Activated T-cell treated with anti-CD3 and anti-CD28 coated beads, Interleukin-2, amount 50 U/mL, for 24 hours (primary cell): Measurements from ENCODE around the gene ABHD14A.
"Not testable (repeated sequence)": the region's sequence is repeated elsewhere in the genome, so short reads cannot be mapped to it uniquely, and the experiment has no call there.

Source experiments
- DNase-seq: peaks from one replicate; pipeline ENCODE4 v3.0.0-alpha.2; 2020
- H3K27ac Mint-ChIP-seq: 2 replicates; pipeline ENCODE4 v1.8.0; 2020; ENCODE audit warnings: mild to moderate bottlenecking, mixed read lengths
- H3K27me3 Mint-ChIP-seq: 2 replicates; pipeline ENCODE4 v1.8.0; 2020; ENCODE audit warnings: mixed read lengths
- H3K36me3 Mint-ChIP-seq: 2 replicates; pipeline ENCODE4 v1.8.0; 2020; ENCODE audit warnings: low read depth, mixed read lengths
- H3K4me1 Mint-ChIP-seq: 2 replicates; pipeline ENCODE4 v1.8.0; 2020; ENCODE audit warnings: low read depth, mixed read lengths
- H3K4me3 Mint-ChIP-seq: 2 replicates; pipeline ENCODE4 v1.8.0; 2020; ENCODE audit warnings: mild to moderate bottlenecking, moderate library complexity, mixed read lengths
- H3K9me3 Mint-ChIP-seq: 2 replicates; pipeline ENCODE4 v1.8.0; 2020; ENCODE audit warnings: mixed read lengths

Gene ABHD14A

GRCh38 chr3:51985063-51985462 is 10.2 kb downstream of the ABHD14A start:
- Mint-ChIP-seq H3K4me3 (peak overlapping the region; percentile 57), H3K4me1 (peaks cover 31% of the 10 kb centered on the region), H3K27ac (peak overlapping the region; percentile 95), H3K27me3 (no peaks in the 10 kb centered on the region), H3K36me3 (peaks cover 26% of the 10 kb centered on the region), H3K9me3 (no peaks in the 10 kb centered on the region)
- DNase-seq, result no peak

GRCh38 chr3:51986010-51986947 is 11.4 kb downstream of the ABHD14A start:
- Mint-ChIP-seq H3K36me3 (peaks cover 30% of the 10 kb centered on the region), H3K27me3 (no peaks in the 10 kb centered on the region), H3K9me3 (no peaks in the 10 kb centered on the region), H3K27ac (peak overlapping the region; percentile 79), H3K4me1 (peaks cover 31% of the 10 kb centered on the region), H3K4me3 (no peak overlapping the region)
- DNase-seq, result no peak

- DNase-seq, result no peak
- H3K4me1 Mint-ChIP-seq, result peaks cover 34% of the 10 kb centered on the region
- no peaks in the 10 kb centered on the region for H3K27me3 Mint-ChIP-seq
- H3K4me3 Mint-ChIP-seq, result no peak overlapping the region
- peaks cover 37% of the 10 kb centered on the region for H3K36me3 Mint-ChIP-seq
- no peaks in the 10 kb centered on the region for H3K9me3 Mint-ChIP-seq
- peak overlapping the region; percentile 79 for H3K27ac Mint-ChIP-seq
Measured at GRCh38 chr3:51987568-51987967, 12.7 kb downstream of the ABHD14A start.

GRCh38 chr3:51988286-51989146 is 13.7 kb downstream of the ABHD14A start:
- H3K4me1 Mint-ChIP-seq, result peaks cover 35% of the 10 kb centered on the region
- DNase-seq, result no peak
- H3K4me3 Mint-ChIP-seq, result no peak overlapping the region
- H3K27me3 Mint-ChIP-seq, result no peaks in the 10 kb centered on the region
- H3K36me3 Mint-ChIP-seq, result peaks cover 40% of the 10 kb centered on the region
- H3K9me3 Mint-ChIP-seq, result no peaks in the 10 kb centered on the region
- H3K27ac Mint-ChIP-seq, result peak overlapping the region; percentile 79

- H3K4me3 Mint-ChIP-seq, H3K9me3 Mint-ChIP-seq, DNase-seq, H3K27me3 Mint-ChIP-seq: not testable (repeated sequence)
- H3K36me3 Mint-ChIP-seq, result peaks cover 57% of the 10 kb centered on the region
- H3K4me1 Mint-ChIP-seq, result peaks cover 32% of the 10 kb centered on the region
- H3K27ac Mint-ChIP-seq, result peak overlapping the region; percentile 100
Measured at GRCh38 chr3:51990501-51990971, 15.7 kb downstream of the ABHD14A start.

GRCh38 chr3:51992017-51992682 is 17.3 kb downstream of the ABHD14A start:
- H3K9me3 Mint-ChIP-seq, result no peaks in the 10 kb centered on the region
- H3K4me3 Mint-ChIP-seq, result peak overlapping the region; percentile 100
- peak overlapping the region; percentile 100 for H3K27ac Mint-ChIP-seq
- H3K27me3 Mint-ChIP-seq, result no peaks in the 10 kb centered on the region
- H3K4me1 Mint-ChIP-seq, result peaks cover 34% of the 10 kb centered on the region
- peaks cover 56% of the 10 kb centered on the region for H3K36me3 Mint-ChIP-seq
- no peak for DNase-seq

GRCh38 chr3:51993657-51994056 is 18.8 kb downstream of the ABHD14A start:
- not testable (repeated sequence) for DNase-seq, H3K9me3 Mint-ChIP-seq, H3K27me3 Mint-ChIP-seq
- peaks cover 55% of the 10 kb centered on the region for H3K36me3 Mint-ChIP-seq
- peak overlapping the region; percentile 100 for H3K4me3 Mint-ChIP-seq
- H3K4me1 Mint-ChIP-seq, result peaks cover 34% of the 10 kb centered on the region
- peak overlapping the region; percentile 100 for H3K27ac Mint-ChIP-seq

- Mint-ChIP-seq H3K27me3 (no peaks in the 10 kb centered on the region), H3K36me3 (peaks cover 52% of the 10 kb centered on the region), H3K27ac (peak overlapping the region; percentile 100), H3K4me1 (peaks cover 34% of the 10 kb centered on the region), H3K9me3 (no peaks in the 10 kb centered on the region), H3K4me3 (peak overlapping the region; percentile 100)
- DNase-seq, result no peak
Measured at GRCh38 chr3:51994530-51994929, 19.7 kb downstream of the ABHD14A start.

GRCh38 chr3:51995346-51996163 is 20.7 kb downstream of the ABHD14A start, which contains the start of gene RPL29:
Gene RPL29, minus strand, starts transcription at chr3:51995895. Its CDS starts 434 bp downstream, at chr3:51995461.
- peak; percentile 93 for DNase-seq
- Mint-ChIP-seq H3K9me3 (no peaks in the 10 kb centered on the region), H3K4me3 (peak within 1 kb of the TSS; percentile 100), H3K36me3 (peaks cover 52% of the 10 kb centered on the region), H3K27ac (peak within 1 kb of the TSS; percentile 100), H3K4me1 (peaks cover 34% of the 10 kb centered on the region), H3K27me3 (no peaks in the 10 kb centered on the region)

GRCh38 chr3:51997172-51997571 is 22.3 kb downstream of the ABHD14A start:
- DNase-seq, result no peak
- no peaks in the 10 kb centered on the region for H3K9me3 Mint-ChIP-seq
- H3K27ac Mint-ChIP-seq, result no peak overlapping the region
- peaks cover 31% of the 10 kb centered on the region for H3K4me1 Mint-ChIP-seq
- peaks cover 37% of the 10 kb centered on the region for H3K36me3 Mint-ChIP-seq
- no peak overlapping the region for H3K4me3 Mint-ChIP-seq
- H3K27me3 Mint-ChIP-seq, result no peaks in the 10 kb centered on the region

GRCh38 chr3:51997935-51998596 is 23.2 kb downstream of the ABHD14A start:
- H3K4me3 Mint-ChIP-seq, result no peak overlapping the region
- H3K27me3 Mint-ChIP-seq, result no peaks in the 10 kb centered on the region
- peaks cover 23% of the 10 kb centered on the region for H3K4me1 Mint-ChIP-seq
- no peak for DNase-seq
- no peak overlapping the region for H3K27ac Mint-ChIP-seq
- H3K36me3 Mint-ChIP-seq, result peaks cover 28% of the 10 kb centered on the region
- no peaks in the 10 kb centered on the region for H3K9me3 Mint-ChIP-seq

GRCh38 chr3:51998774-51999173 is 23.9 kb downstream of the ABHD14A start:
- no peak overlapping the region for H3K4me3 Mint-ChIP-seq
- no peak overlapping the region for H3K27ac Mint-ChIP-seq
- peaks cover 17% of the 10 kb centered on the region for H3K4me1 Mint-ChIP-seq
- H3K27me3 Mint-ChIP-seq, result no peaks in the 10 kb centered on the region
- DNase-seq, result no peak
- peaks cover 21% of the 10 kb centered on the region for H3K36me3 Mint-ChIP-seq
- no peaks in the 10 kb centered on the region for H3K9me3 Mint-ChIP-seq

GRCh38 chr3:51999846-52000245 is 25.0 kb downstream of the ABHD14A start:
- Mint-ChIP-seq H3K4me3 (no peak overlapping the region), H3K4me1 (peaks cover 8% of the 10 kb centered on the region), H3K9me3 (no peaks in the 10 kb centered on the region), H3K27me3 (no peaks in the 10 kb centered on the region), H3K36me3 (peaks cover 10% of the 10 kb centered on the region), H3K27ac (no peak overlapping the region)
- DNase-seq, result no peak
